Measurements from ENCODE around the gene COMTD1.

The COMTD1 gene

GRCh38 chr10:75243426-75243825, 7.7 kb upstream of the COMTD1 start:
- Histone ChIP-seq H3K4me3 (ENCODE audit: low read length) (no peak overlapping the region), H3K4me1 (ENCODE audit: control insufficient read depth, low read depth, low read length) (peaks cover 2% of the 10 kb centered on the region), H3K9ac (ENCODE audit: low read length) (no peak overlapping the region), H4K5ac (ENCODE audit: low read length) (no peak overlapping the region), H3K56ac (ENCODE audit: low read length) (no peak overlapping the region), H3K27ac (ENCODE audit: low read depth, low read length) (no peak overlapping the region), H3K18ac (ENCODE audit: low read length) (no peak overlapping the region), H3K79me2 (ENCODE audit: control insufficient read depth, insufficient read depth, low read length) (no peaks in the 10 kb centered on the region), H4K8ac (ENCODE audit: low read depth, low read length) (no peak overlapping the region), H3K27me3 (ENCODE audit: insufficient read depth, low read length, poor library complexity) (no peaks in the 10 kb centered on the region), H3K4me2 (ENCODE audit: low read length) (no peak overlapping the region), H2BK5ac (ENCODE audit: low read length) (no peak overlapping the region), H2BK120ac (ENCODE audit: low read depth, low read length) (no peak overlapping the region), H3K36me3 (ENCODE audit: control insufficient read depth, insufficient read depth, low read length) (no peaks in the 10 kb centered on the region), H2AK5ac (ENCODE audit: low read length) (no peak overlapping the region), H3K23ac (ENCODE audit: low read length) (no peak overlapping the region), H3K79me1 (ENCODE audit: low read length) (no peaks in the 10 kb centered on the region), H3K4ac (ENCODE audit: low read depth, low read length) (no peak overlapping the region), H2BK15ac (replicated peaks; ENCODE audit: low read depth) (no peak overlapping the region)
- DNase-seq: no peak
- WGBS (ENCODE audit: extremely low coverage, insufficient coverage, low lambda C conversion rate): no CpG with 5 or more reads among the region's 10 CpGs

- no peaks in the 10 kb centered on the region for H3K4me1 ChIP-seq (ENCODE audit: control insufficient read depth, low read depth, low read length)
- H3K4me2 ChIP-seq (ENCODE audit: low read length): no peak overlapping the region
- no peaks in the 10 kb centered on the region for H3K27me3 ChIP-seq (ENCODE audit: insufficient read depth, low read length, poor library complexity)
- H3K79me2 ChIP-seq (ENCODE audit: control insufficient read depth, insufficient read depth, low read length): no peaks in the 10 kb centered on the region
- H2AK5ac ChIP-seq (ENCODE audit: low read length): no peak overlapping the region
- H3K9ac ChIP-seq (ENCODE audit: low read length): no peak overlapping the region
- no peak overlapping the region for H2BK5ac ChIP-seq (ENCODE audit: low read length)
- no peak overlapping the region for H3K4ac ChIP-seq (ENCODE audit: low read depth, low read length)
- no peaks in the 10 kb centered on the region for H3K79me1 ChIP-seq (ENCODE audit: low read length)
- H3K23ac ChIP-seq (ENCODE audit: low read length): no peak overlapping the region
- no peaks in the 10 kb centered on the region for H3K36me3 ChIP-seq (ENCODE audit: control insufficient read depth, insufficient read depth, low read length)
- no peak overlapping the region for H4K8ac ChIP-seq (ENCODE audit: low read depth, low read length)
- no CpG with 5 or more reads among the region's 12 CpGs for WGBS (ENCODE audit: extremely low coverage, insufficient coverage, low lambda C conversion rate)
- H2BK120ac ChIP-seq (ENCODE audit: low read depth, low read length): no peak overlapping the region
- no peak overlapping the region for H3K4me3 ChIP-seq (ENCODE audit: low read length)
- DNase-seq: no peak
- no peak overlapping the region for H3K27ac ChIP-seq (ENCODE audit: low read depth, low read length)
- no peak overlapping the region for H4K5ac ChIP-seq (ENCODE audit: low read length)
- H2BK15ac ChIP-seq (replicated peaks; ENCODE audit: low read depth): no peak overlapping the region
- no peak overlapping the region for H3K18ac ChIP-seq (ENCODE audit: low read length)
- no peak overlapping the region for H3K56ac ChIP-seq (ENCODE audit: low read length)
Observed at GRCh38 chr10:75240329-75241076, 4.7 kb upstream of the COMTD1 start.

- Histone ChIP-seq H2AK5ac (ENCODE audit: low read length) (no peak overlapping the region), H3K18ac (ENCODE audit: low read length) (no peak overlapping the region), H3K79me1 (ENCODE audit: low read length) (no peaks in the 10 kb centered on the region), H3K56ac (ENCODE audit: low read length) (no peak overlapping the region), H3K79me2 (ENCODE audit: control insufficient read depth, insufficient read depth, low read length) (no peaks in the 10 kb centered on the region), H3K4me3 (ENCODE audit: low read length) (no peak overlapping the region), H3K27ac (ENCODE audit: low read depth, low read length) (no peak overlapping the region), H3K4me2 (ENCODE audit: low read length) (no peak overlapping the region), H3K4me1 (ENCODE audit: control insufficient read depth, low read depth, low read length) (no peaks in the 10 kb centered on the region), H3K36me3 (ENCODE audit: control insufficient read depth, insufficient read depth, low read length) (no peaks in the 10 kb centered on the region), H2BK5ac (ENCODE audit: low read length) (no peak overlapping the region), H3K9ac (ENCODE audit: low read length) (no peak overlapping the region), H4K8ac (ENCODE audit: low read depth, low read length) (no peak overlapping the region), H3K4ac (ENCODE audit: low read depth, low read length) (no peak overlapping the region), H3K27me3 (ENCODE audit: insufficient read depth, low read length, poor library complexity) (no peaks in the 10 kb centered on the region), H4K5ac (ENCODE audit: low read length) (no peak overlapping the region), H3K23ac (ENCODE audit: low read length) (no peak overlapping the region), H2BK15ac (replicated peaks; ENCODE audit: low read depth) (no peak overlapping the region), H2BK120ac (ENCODE audit: low read depth, low read length) (no peak overlapping the region)
- DNase-seq: no peak
- WGBS (ENCODE audit: extremely low coverage, insufficient coverage, low lambda C conversion rate): no CpG with 5 or more reads among the region's 11 CpGs
Observed at GRCh38 chr10:75239096-75239790, 3.5 kb upstream of the COMTD1 start.

GRCh38 chr10:75238182-75239095, 2.7 kb upstream of the COMTD1 start:
- Histone ChIP-seq H2BK5ac (ENCODE audit: low read length) (no peak overlapping the region), H3K23ac (ENCODE audit: low read length) (no peak overlapping the region), H4K8ac (ENCODE audit: low read depth, low read length) (no peak overlapping the region), H3K79me1 (ENCODE audit: low read length) (no peaks in the 10 kb centered on the region), H3K9ac (ENCODE audit: low read length) (no peak overlapping the region), H3K56ac (ENCODE audit: low read length) (no peak overlapping the region), H3K4ac (ENCODE audit: low read depth, low read length) (no peak overlapping the region), H2BK120ac (ENCODE audit: low read depth, low read length) (no peak overlapping the region), H3K27ac (ENCODE audit: low read depth, low read length) (no peak overlapping the region), H2BK15ac (replicated peaks; ENCODE audit: low read depth) (no peak overlapping the region), H3K79me2 (ENCODE audit: control insufficient read depth, insufficient read depth, low read length) (no peaks in the 10 kb centered on the region), H3K4me3 (ENCODE audit: low read length) (no peak overlapping the region), H3K4me2 (ENCODE audit: low read length) (no peak overlapping the region), H3K4me1 (ENCODE audit: control insufficient read depth, low read depth, low read length) (peaks cover 5% of the 10 kb centered on the region), H3K36me3 (ENCODE audit: control insufficient read depth, insufficient read depth, low read length) (no peaks in the 10 kb centered on the region), H3K18ac (ENCODE audit: low read length) (no peak overlapping the region), H3K27me3 (ENCODE audit: insufficient read depth, low read length, poor library complexity) (no peaks in the 10 kb centered on the region), H2AK5ac (ENCODE audit: low read length) (no peak overlapping the region), H4K5ac (ENCODE audit: low read length) (no peak overlapping the region)
- DNase-seq: peak; percentile 43
- no CpG with 5 or more reads among the region's 37 CpGs for WGBS (ENCODE audit: extremely low coverage, insufficient coverage, low lambda C conversion rate)

GRCh38 chr10:75236178-75236825, 545 bp upstream of the COMTD1 start:
- WGBS (ENCODE audit: extremely low coverage, insufficient coverage, low lambda C conversion rate): no CpG with 5 or more reads among the region's 12 CpGs
- Histone ChIP-seq H3K9ac (ENCODE audit: low read length) (no peak overlapping the region), H3K79me1 (ENCODE audit: low read length) (peaks cover 4% of the 10 kb centered on the region), H3K36me3 (ENCODE audit: control insufficient read depth, insufficient read depth, low read length) (peaks cover 9% of the 10 kb centered on the region), H3K23ac (ENCODE audit: low read length) (no peak overlapping the region), H3K27ac (ENCODE audit: low read depth, low read length) (no peak overlapping the region), H2AK5ac (ENCODE audit: low read length) (no peak overlapping the region), H4K8ac (ENCODE audit: low read depth, low read length) (no peak overlapping the region), H4K5ac (ENCODE audit: low read length) (no peak overlapping the region), H3K4me2 (ENCODE audit: low read length) (no peak overlapping the region), H3K4me3 (ENCODE audit: low read length) (no peak overlapping the region), H3K27me3 (ENCODE audit: insufficient read depth, low read length, poor library complexity) (no peaks in the 10 kb centered on the region), H3K18ac (ENCODE audit: low read length) (no peak overlapping the region), H2BK5ac (ENCODE audit: low read length) (no peak overlapping the region), H3K4me1 (ENCODE audit: control insufficient read depth, low read depth, low read length) (peaks cover 7% of the 10 kb centered on the region), H2BK120ac (ENCODE audit: low read depth, low read length) (no peak overlapping the region), H2BK15ac (replicated peaks; ENCODE audit: low read depth) (no peak overlapping the region), H3K79me2 (ENCODE audit: control insufficient read depth, insufficient read depth, low read length) (no peaks in the 10 kb centered on the region), H3K56ac (ENCODE audit: low read length) (no peak overlapping the region), H3K4ac (ENCODE audit: low read depth, low read length) (no peak overlapping the region)
- DNase-seq: no peak

Measured in mesendoderm (in vitro differentiated cells).